Kidney glomerular epithelial cell (primary cell): Measurements from ENCODE around the gene MED27.

Experiments
- DNase-seq: peaks from one replicate; lab custom pipeline; 2025; lab: John Stamatoyannopoulos, UW

The MED27 gene

GRCh38 chr9:132079391-132080091, at the start of gene MED27:
Gene MED27 (minus strand): TSS chr9:132079867. CDS start chr9:132079844, 23 bp downstream.
- DNase-seq: peak; percentile 86

- DNase-seq: no peak
Observed at GRCh38 chr9:132127888-132128534, 48.3 kb upstream of the MED27 start.

- DNase-seq: no peak
Observed at GRCh38 chr9:132126680-132127236, 47.1 kb upstream of the MED27 start.

- no peak for DNase-seq
Observed at GRCh38 chr9:132125944-132126679, 46.4 kb upstream of the MED27 start.

- DNase-seq: no peak
Observed at GRCh38 chr9:132125361-132125760, 45.7 kb upstream of the MED27 start.

GRCh38 chr9:132124800-132125199, 45.1 kb upstream of the MED27 start:
- DNase-seq: no peak

GRCh38 chr9:132121021-132121420, 41.4 kb upstream of the MED27 start:
- DNase-seq: no peak

- no peak for DNase-seq
Observed at GRCh38 chr9:132117694-132118093, 38.0 kb upstream of the MED27 start.

- no peak for DNase-seq
Observed at GRCh38 chr9:132116583-132116982, 36.9 kb upstream of the MED27 start.

- DNase-seq: peak; percentile 12
Observed at GRCh38 chr9:132114102-132114707, 34.5 kb upstream of the MED27 start.

GRCh38 chr9:132109291-132109690, 29.6 kb upstream of the MED27 start:
- DNase-seq: no peak

- DNase-seq: no peak
Observed at GRCh38 chr9:132108728-132109127, 29.1 kb upstream of the MED27 start.

- no peak for DNase-seq
Observed at GRCh38 chr9:132099741-132100407, 20.2 kb upstream of the MED27 start.

- DNase-seq: no peak
Observed at GRCh38 chr9:132099167-132099566, 19.5 kb upstream of the MED27 start.

- no peak for DNase-seq
Observed at GRCh38 chr9:132094314-132094791, 14.7 kb upstream of the MED27 start.

- no peak for DNase-seq
Observed at GRCh38 chr9:132090771-132091170, 11.1 kb upstream of the MED27 start.

- DNase-seq: no peak
Observed at GRCh38 chr9:132087438-132088030, 7.9 kb upstream of the MED27 start.

- no peak for DNase-seq
Observed at GRCh38 chr9:132082188-132082587, 2.5 kb upstream of the MED27 start.

GRCh38 chr9:132078699-132079356, 839 bp downstream of the MED27 start:
- no peak for DNase-seq

- DNase-seq: peak; percentile 75
Observed at GRCh38 chr9:132077881-132078698, 1.6 kb downstream of the MED27 start.
